Gastrocnemius medialis (tissue), 4 donors: Measurements from ENCODE around the gene ATP2C2. TPM values are rescaled to one million over a fixed set of nuclear protein-coding genes. Genes with fewer than 3 reads are reported as not detected.

Experiments used
- ATAC-seq, 2 donors: fragments of 150-250 bp; one replicate each; pipeline ENCODE4 v1.9.1; 2016
- DNase-seq, 2 donors: peaks; one replicate each; pipeline ENCODE4 v3.0.0-alpha.2; 2019
- H3K27ac ChIP-seq, 4 donors: fragments of 200-600 bp; sonication (generic); 1 replicate in 1 of 4; 2 replicates in 3 of 4; pipeline ENCODE4 v1.5.1; 2016 to 2018; ENCODE audit warnings: mild to moderate bottlenecking in 2 of 4, moderate library complexity in 1 of 4
- H3K27me3 ChIP-seq, 3 donors: fragments of 200-600 bp; sonication (generic) in 2 of 3; 1 replicate in 1 of 3; 2 replicates in 2 of 3; pipeline versions ENCODE4 v1.5.1 to v1.6.0; 2016 to 2019; ENCODE audit warnings: mild to moderate bottlenecking in 1 of 3, moderate library complexity in 1 of 3
- H3K36me3 ChIP-seq, 2 donors: fragments of 200-600 bp; sonication (generic) in 1 of 2; one replicate each; pipeline ENCODE4 v1.5.1; 2017 to 2018
- H3K4me1 ChIP-seq, 2 donors: fragments of 200-600 bp; sonication (generic) in 1 of 2; one replicate each; pipeline ENCODE4 v1.5.1; 2016 to 2017; ENCODE audit warnings: mild to moderate bottlenecking in 2 of 2
- H3K4me3 ChIP-seq, 4 donors: fragments of 200-600 bp; sonication (generic) in 3 of 4; 1 replicate in 1 of 4; 2 replicates in 3 of 4; pipeline ENCODE4 v1.5.1; 2016 to 2019; ENCODE audit warnings: mild to moderate bottlenecking in 2 of 4
- H3K9me3 ChIP-seq, 3 donors: fragments of 200-600 bp; sonication (generic) in 2 of 3; 1 replicate in 1 of 3; 2 replicates in 2 of 3; pipeline ENCODE4 v1.5.1; 2016 to 2019
- CTCF ChIP-seq, 5 experiments: fragments of 450-650 bp in 3 of 5; fragments of 200-600 bp in 2 of 5; sonication (generic) in 2 of 5; IDR thresholded peaks in 4 of 5; conservative IDR thresholded peaks in 1 of 5; 1 replicate in 4 of 5; 2 replicates in 1 of 5; pipeline ENCODE4 v1.5.1; 2016 to 2019; ENCODE audit warnings: antibody characterized with exemption in 5 of 5, mild to moderate bottlenecking in 3 of 5, moderate library complexity in 3 of 5
- POLR2A ChIP-seq, 2 donors: fragments of 450-650 bp; IDR thresholded peaks; one replicate each; pipeline ENCODE4 v1.6.1; 2017; ENCODE audit warnings: antibody characterized with exemption in 2 of 2, mild to moderate bottlenecking in 2 of 2, moderate library complexity in 2 of 2
- in situ Hi-C, 4 donors: fragments of 200-750 bp; cut with MboI; loops; one replicate each; pipeline versions ENCODE4 v1.15.0 to v1.8.0; 2017; ENCODE audit warnings: low sequenced_read_pairs in 4 of 4
- intact Hi-C: fragments of 100-400 bp; cut with DNase I; formaldehyde crosslinking; loops from one replicate; pipeline ENCODE4 v1.15.1; 2023; ENCODE audit warnings: low total_unique reads
- total RNA-seq, 4 donors: library from RNA; depleted of rRNA; stranded (reverse); fragments of >200 nt; gene quantifications; one replicate each; pipeline versions ENCODE4 v1.1.0 to v1.2.3, GENCODE V29; 2016

The ATP2C2 gene
- total RNA-seq, 4 donors from 2014 or later = 0.44 TPM; not detected in 3

DNA sequence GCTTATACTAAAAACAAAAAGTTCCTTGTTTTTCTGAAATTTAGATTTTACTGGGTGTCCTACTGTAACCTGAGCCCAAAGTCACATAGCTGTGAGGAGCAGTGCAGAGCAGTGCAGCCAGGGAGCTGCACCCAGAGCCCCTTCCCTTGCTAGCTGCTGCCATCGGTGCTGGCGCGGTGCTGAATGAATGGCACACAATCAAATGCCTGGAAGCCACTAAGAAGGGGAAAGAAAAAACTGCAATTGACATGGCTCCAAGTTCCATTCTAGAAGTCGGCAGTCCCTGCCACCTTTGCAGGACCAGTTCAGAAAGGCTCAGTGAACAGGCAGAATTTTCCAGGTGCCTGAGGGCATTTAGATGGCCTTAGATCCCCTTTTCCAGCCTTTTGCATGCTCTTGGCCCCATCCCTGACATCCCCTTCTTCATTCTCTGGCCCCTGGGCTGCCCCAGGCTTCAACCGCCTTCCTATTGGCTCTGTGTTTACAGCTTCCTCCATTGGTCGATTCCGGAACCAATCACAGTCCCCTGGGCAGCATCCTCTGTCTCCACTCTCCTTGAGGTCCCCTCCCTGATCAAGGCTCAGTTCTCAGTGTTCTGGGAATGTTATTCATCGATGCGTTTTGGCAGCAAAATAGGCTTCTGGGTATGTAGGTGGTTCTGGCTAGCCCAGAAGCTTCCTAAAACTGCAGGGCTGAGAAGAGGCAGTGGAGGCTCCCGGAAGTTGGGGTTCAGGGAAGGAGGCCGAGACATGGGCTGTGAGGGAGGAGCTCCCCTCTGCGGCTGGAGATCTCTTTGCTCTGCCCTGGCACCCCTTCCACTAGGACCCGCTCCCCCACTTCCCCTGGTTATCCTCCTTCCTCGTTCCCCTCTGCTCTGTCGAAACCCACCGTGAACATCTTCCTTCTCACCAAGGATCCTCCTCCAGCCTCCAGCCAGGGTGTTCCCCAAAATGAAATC lies 37.9 kb downstream of the ATP2C2 start:
- intact Hi-C loops (no loop called here), in situ Hi-C loops (loop anchor here in 1 of 4 donors (25.0 kb wide), 1 partner anchor 94 kb away; no protein-coding TSS in a partner anchor)
- no peak for ATAC-seq
- peaks cover 9 to 34% (median 25%) of the 10 kb centered on the region in 3 donors for H3K27me3 ChIP-seq
- H3K27ac ChIP-seq = no peak overlapping the region
- no peaks in the 10 kb centered on the region for H3K9me3 ChIP-seq
- no peak for DNase-seq
- H3K4me1 ChIP-seq = no peaks in the 10 kb centered on the region
- TF ChIP-seq CTCF (IDR thresholded peaks at IDR 0.05 in 4 of 5, conservative IDR thresholded peaks at IDR 0.05 in 1 of 5) (no peak), POLR2A (IDR thresholded peaks at IDR 0.05) (no peak)
- H3K36me3 ChIP-seq = no peaks in the 10 kb centered on the region
- no peak overlapping the region for H3K4me3 ChIP-seq

- H3K4me1 ChIP-seq = no peaks in the 10 kb centered on the region
- H3K9me3 ChIP-seq = no peaks in the 10 kb centered on the region
- peaks cover 0 to 25% (median 22%) of the 10 kb centered on the region in 3 donors for H3K27me3 ChIP-seq
- DNase-seq = no peak
- H3K36me3 ChIP-seq = no peaks in the 10 kb centered on the region
- no peak for ATAC-seq
- in situ Hi-C loops (loop anchor here in 1 of 4 donors (25.0 kb wide), 1 partner anchor 95 kb away; no protein-coding TSS in a partner anchor), intact Hi-C loops (no loop called here)
- no peak overlapping the region for H3K4me3 ChIP-seq
- no peak overlapping the region for H3K27ac ChIP-seq
- no peak for TF ChIP-seq POLR2A (IDR thresholded peaks at IDR 0.05)
- no peak for TF ChIP-seq CTCF (IDR thresholded peaks at IDR 0.05 in 4 of 5, conservative IDR thresholded peaks at IDR 0.05 in 1 of 5)
Measured at GRCh38 chr16:84407588-84408313, 39.4 kb downstream of the ATP2C2 start.

- no peaks in the 10 kb centered on the region for H3K4me1 ChIP-seq
- TF ChIP-seq POLR2A (IDR thresholded peaks at IDR 0.05) = no peak
- TF ChIP-seq CTCF (IDR thresholded peaks at IDR 0.05 in 4 of 5, conservative IDR thresholded peaks at IDR 0.05 in 1 of 5) = no peak
- DNase-seq (no peak), ATAC-seq (no peak)
- no peak overlapping the region for H3K4me3 ChIP-seq
- peaks cover 0 to 25% (median 22%) of the 10 kb centered on the region in 3 donors for H3K27me3 ChIP-seq
- H3K36me3 ChIP-seq = no peaks in the 10 kb centered on the region
- in situ Hi-C loops (loop anchor here in 1 of 4 donors (25.0 kb wide), 1 partner anchor 96 kb away; no protein-coding TSS in a partner anchor), intact Hi-C loops (no loop called here)
- no peaks in the 10 kb centered on the region for H3K9me3 ChIP-seq
- no peak overlapping the region for H3K27ac ChIP-seq
Measured at GRCh38 chr16:84408314-84408690, 40.0 kb downstream of the ATP2C2 start.

DNA sequence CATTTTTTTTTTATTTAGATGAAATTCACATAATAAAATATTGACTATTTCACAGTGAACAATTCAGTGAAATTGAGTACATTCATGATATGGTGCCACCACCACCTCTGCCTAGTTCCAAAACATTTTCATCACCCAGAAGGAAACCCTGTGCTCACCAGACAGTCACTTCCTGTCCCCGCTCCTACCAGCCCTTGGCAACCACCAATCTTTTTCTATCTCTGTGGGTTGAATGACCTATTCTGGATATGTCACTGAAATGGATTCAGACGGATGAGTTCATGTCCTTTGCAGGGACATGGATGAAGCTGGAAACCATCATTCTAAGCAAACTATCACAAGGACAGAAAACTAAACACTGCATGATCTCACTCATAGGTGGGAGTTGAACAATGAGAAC lies 40.5 kb downstream of the ATP2C2 start:
- Histone ChIP-seq H3K36me3 (no peaks in the 10 kb centered on the region), H3K27me3 (peaks cover 0 to 25% (median 22%) of the 10 kb centered on the region in 3 donors), H3K9me3 (no peaks in the 10 kb centered on the region), H3K4me1 (no peaks in the 10 kb centered on the region), H3K27ac (no peak overlapping the region), H3K4me3 (no peak overlapping the region)
- no peak for DNase-seq
- in situ Hi-C loops (loop anchor here in 1 of 4 donors (25.0 kb wide), 1 partner anchor 97 kb away; no protein-coding TSS in a partner anchor), intact Hi-C loops (no loop called here)
- TF ChIP-seq CTCF (IDR thresholded peaks at IDR 0.05 in 4 of 5, conservative IDR thresholded peaks at IDR 0.05 in 1 of 5) (no peak), POLR2A (IDR thresholded peaks at IDR 0.05) (no peak)
- no peak for ATAC-seq
